Duodenal mucosa (tissue), 2 donors: ENCODE results near the gene NUMB.
A peak's percentile ranks its signal among the peaks of the same experiment; 100 is the strongest.

Experiments
- H3K27ac ChIP-seq: one replicate; pipeline ENCODE4 v1.7.0; 2013; ENCODE audit warnings: low read depth, low read length
- H3K27me3 ChIP-seq, 2 donors: one replicate each; pipeline ENCODE4 v1.7.0; 2013; ENCODE audit warnings: low read length in 2 of 2, control low read depth in 1 of 2; ENCODE audit not compliant: insufficient read depth in 2 of 2, control insufficient read depth in 1 of 2
- H3K36me3 ChIP-seq, 2 donors: one replicate each; pipeline ENCODE4 v1.7.0; 2013; ENCODE audit warnings: low read length in 2 of 2, control low read depth in 1 of 2; ENCODE audit not compliant: insufficient read depth in 2 of 2, control insufficient read depth in 1 of 2
- H3K4me1 ChIP-seq, 2 donors: one replicate each; pipeline ENCODE4 v1.7.0; 2013; ENCODE audit warnings: low read length in 2 of 2, control low read depth in 1 of 2; ENCODE audit not compliant: insufficient read depth in 2 of 2, control insufficient read depth in 1 of 2
- H3K4me3 ChIP-seq, 2 donors: one replicate each; pipeline ENCODE4 v1.7.0; 2013; ENCODE audit warnings: low read length in 2 of 2, low read depth in 1 of 2
- H3K9ac ChIP-seq, 2 donors: one replicate each; pipeline ENCODE4 v1.7.0; 2013; ENCODE audit warnings: low read length in 2 of 2, low read depth in 1 of 2
- H3K9me3 ChIP-seq, 2 donors: one replicate each; pipeline ENCODE4 v1.7.0; 2013; ENCODE audit warnings: low read length in 2 of 2, control low read depth in 1 of 2; ENCODE audit not compliant: control insufficient read depth in 1 of 2

Gene NUMB

DNA sequence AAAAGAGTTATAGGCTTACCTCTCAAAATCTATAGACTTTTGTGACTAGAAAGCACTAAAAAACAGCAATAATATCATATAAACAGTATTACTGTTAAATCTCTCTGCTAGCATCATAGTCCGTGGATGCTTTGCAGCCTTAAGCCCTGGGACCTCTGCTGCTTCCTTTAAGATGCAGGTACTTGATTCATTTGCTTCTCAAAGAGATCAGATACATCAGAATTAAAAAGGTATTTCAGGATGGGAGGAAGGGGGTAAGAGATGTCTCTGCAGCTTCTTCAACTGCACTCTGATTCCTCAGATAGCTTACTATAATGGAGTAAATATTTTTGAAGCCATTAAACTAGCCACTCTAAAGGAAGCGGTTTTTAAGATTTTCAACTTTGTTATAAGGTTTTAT, 171.7 kb downstream of the NUMB start:
- no peak overlapping the region for H3K4me3 ChIP-seq
- no peak overlapping the region for H3K9ac ChIP-seq
- no peaks in the 10 kb centered on the region for H3K27me3 ChIP-seq
- peaks cover 0 to 4% of the 10 kb centered on the region in 2 donors for H3K4me1 ChIP-seq
- H3K9me3 ChIP-seq: no peaks in the 10 kb centered on the region
- peaks cover 39 to 40% of the 10 kb centered on the region in 2 donors for H3K36me3 ChIP-seq
- no peak overlapping the region for H3K27ac ChIP-seq

DNA sequence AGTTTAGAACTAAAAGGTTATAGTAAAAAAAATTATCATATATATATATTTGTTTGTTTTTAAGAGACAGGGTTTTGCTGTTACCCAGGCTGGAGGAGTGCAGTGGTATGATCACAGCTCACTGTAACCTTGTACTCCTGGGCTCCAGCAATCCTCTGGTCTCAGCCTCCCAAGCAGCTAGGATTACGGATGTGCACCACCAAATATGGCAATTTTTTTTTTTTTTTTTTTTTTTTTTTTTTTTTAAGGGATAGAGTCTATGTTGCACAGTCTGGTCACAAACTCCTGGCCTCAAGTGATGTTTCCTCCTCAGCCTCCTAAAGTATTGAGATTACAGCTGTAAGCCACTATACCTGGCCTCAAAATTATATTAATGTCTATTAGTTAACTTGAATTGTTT, 172.4 kb downstream of the NUMB start:
- Histone ChIP-seq H3K36me3 (peaks cover 43 to 46% of the 10 kb centered on the region in 2 donors), H3K4me3 (no peak overlapping the region), H3K4me1 (peaks cover 0 to 4% of the 10 kb centered on the region in 2 donors), H3K9me3 (no peaks in the 10 kb centered on the region), H3K27me3 (no peaks in the 10 kb centered on the region), H3K27ac (no peak overlapping the region), H3K9ac (no peak overlapping the region)

DNA sequence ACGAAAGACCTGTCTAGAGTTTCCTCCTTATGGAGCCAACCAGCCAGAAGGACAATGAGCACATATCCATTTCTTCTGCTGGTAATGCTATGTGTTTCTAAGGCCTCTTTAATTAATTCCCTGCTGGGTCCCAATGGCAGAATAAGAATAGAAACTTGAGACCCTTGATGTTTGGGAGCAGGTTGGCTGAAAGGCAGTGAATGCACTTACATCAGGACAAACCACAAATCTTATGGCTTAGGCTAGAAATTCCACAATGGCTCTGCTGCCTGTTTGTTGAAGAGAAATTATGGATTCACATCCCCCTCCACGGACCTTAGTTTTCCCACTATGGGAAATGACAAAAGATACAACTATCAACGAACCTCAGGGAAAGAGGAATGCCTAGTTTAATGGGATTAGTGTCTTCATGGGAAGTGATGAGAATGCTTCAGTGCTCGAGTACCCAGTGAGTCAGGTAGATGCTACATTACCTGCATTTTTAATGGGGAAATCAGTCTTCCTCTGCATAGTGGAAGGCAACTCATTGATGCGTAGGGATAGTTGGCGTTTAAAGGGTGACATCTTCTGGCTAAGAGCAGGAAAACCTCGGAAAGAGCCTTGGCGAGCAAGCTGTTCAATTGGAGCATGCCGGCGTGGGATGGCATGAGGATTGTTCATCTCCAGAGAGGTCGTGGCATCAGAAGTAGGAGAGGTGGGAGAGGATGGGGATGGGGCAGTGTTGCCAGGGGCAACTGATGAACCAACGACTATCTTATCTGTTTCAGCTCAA, 174.6 kb downstream of the NUMB start:
- Histone ChIP-seq H3K9ac (no peak overlapping the region), H3K4me1 (no peaks in the 10 kb centered on the region), H3K36me3 (peaks cover 52 to 61% of the 10 kb centered on the region in 2 donors), H3K4me3 (no peak overlapping the region), H3K27ac (no peak overlapping the region), H3K27me3 (no peaks in the 10 kb centered on the region), H3K9me3 (no peaks in the 10 kb centered on the region)

DNA sequence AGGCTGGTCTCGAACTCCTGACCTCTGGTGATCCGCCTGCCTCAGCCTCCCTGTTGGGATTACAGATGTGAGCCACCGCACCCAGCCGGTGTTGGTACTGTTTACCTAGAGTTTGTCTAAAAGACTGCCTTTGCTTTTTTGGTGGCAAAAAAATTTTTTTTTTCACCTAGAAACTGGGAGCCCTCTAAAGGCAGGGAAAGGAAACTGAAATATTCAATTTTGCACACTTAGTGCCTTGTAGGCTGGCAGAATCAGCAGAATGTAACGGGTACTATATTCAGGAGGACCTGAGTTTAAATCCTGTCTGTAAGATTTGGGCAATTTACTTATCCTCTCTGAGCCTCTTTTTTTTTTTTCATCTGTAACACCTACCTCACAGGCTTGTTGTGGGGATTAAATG, 177.4 kb downstream of the NUMB start:
- Histone ChIP-seq H3K4me1 (no peaks in the 10 kb centered on the region), H3K36me3 (peaks cover 61 to 72% of the 10 kb centered on the region in 2 donors), H3K9ac (no peak overlapping the region), H3K27ac (no peak overlapping the region), H3K4me3 (no peak overlapping the region), H3K27me3 (no peaks in the 10 kb centered on the region), H3K9me3 (no peaks in the 10 kb centered on the region)

DNA sequence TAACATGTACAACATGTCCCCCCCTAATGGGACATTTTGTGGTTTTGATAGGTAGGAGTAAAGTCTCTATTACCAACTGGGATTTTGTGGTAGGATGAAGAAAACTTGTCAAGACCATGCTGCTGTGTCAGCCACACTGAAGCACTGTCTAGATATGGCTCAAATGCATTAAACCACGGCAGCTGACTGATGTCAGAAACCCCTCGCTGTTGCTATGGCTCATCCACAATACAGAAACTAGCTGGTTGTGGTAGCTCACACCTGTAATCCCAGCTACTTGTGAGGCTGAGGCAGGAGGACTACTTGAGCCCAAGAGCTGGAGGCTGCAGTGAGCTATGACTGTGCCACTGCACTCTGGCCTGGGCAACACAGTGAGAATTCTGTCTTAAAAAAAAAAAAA, 181.0 kb downstream of the NUMB start:
- Histone ChIP-seq H3K36me3 (peaks cover 53 to 79% of the 10 kb centered on the region in 2 donors), H3K27ac (no peak overlapping the region)

DNA sequence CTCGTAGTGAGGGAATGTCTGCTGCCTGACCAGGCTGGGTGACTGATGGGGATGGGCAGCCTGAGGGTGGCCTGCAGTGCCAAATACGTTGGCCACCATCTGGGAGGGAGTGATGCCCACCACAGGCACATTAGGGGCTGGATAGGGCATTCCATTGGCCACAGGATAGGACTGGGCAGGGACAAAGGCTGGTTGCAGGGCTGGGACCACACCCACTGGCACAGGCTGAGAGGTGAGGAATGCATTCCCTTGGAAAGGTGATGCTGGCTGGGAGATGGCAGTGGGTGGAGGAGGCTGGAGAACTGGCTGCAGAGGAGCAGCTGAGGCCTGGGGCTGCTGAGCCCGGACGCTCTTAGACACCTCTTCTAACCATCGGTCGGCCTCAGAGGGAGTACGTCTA, 181.5 kb downstream of the NUMB start:
- Histone ChIP-seq H3K27me3 (no peaks in the 10 kb centered on the region), H3K4me3 (no peak overlapping the region), H3K9me3 (no peaks in the 10 kb centered on the region), H3K27ac (no peak overlapping the region), H3K36me3 (peaks cover 48 to 76% of the 10 kb centered on the region in 2 donors), H3K4me1 (no peaks in the 10 kb centered on the region), H3K9ac (no peak overlapping the region)

More for the DNA sequence above, 181.0 kb downstream of the NUMB start:
- H3K9ac ChIP-seq: no peak overlapping the region
- H3K9me3 ChIP-seq: no peaks in the 10 kb centered on the region
- no peaks in the 10 kb centered on the region for H3K4me1 ChIP-seq
- H3K4me3 ChIP-seq: no peak overlapping the region
- no peaks in the 10 kb centered on the region for H3K27me3 ChIP-seq

DNA sequence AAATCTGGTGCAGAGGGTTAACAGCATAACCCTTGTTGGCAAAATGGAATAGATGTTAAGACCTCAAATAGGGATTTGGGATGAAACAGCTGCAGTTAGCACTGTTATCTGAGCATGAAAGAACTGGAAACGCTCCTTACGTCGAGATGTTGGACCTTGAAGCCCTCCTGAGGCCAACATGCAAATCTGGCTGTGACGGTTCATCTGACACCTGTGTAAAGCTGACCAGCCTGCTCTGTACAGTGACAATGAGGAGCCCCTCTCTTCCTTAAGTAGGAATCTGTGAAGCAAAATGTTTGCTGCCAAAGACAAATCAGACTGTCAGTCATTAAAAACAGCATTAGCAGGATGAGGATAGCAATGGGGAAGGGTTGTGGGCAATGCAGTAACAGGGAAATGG, 184.5 kb downstream of the NUMB start:
- Histone ChIP-seq H3K9me3 (no peaks in the 10 kb centered on the region), H3K4me1 (peaks cover 4 to 6% of the 10 kb centered on the region in 2 donors), H3K36me3 (peaks cover 33 to 52% of the 10 kb centered on the region in 2 donors), H3K4me3 (no peak overlapping the region), H3K27me3 (no peaks in the 10 kb centered on the region), H3K27ac (no peak overlapping the region), H3K9ac (no peak overlapping the region)

DNA sequence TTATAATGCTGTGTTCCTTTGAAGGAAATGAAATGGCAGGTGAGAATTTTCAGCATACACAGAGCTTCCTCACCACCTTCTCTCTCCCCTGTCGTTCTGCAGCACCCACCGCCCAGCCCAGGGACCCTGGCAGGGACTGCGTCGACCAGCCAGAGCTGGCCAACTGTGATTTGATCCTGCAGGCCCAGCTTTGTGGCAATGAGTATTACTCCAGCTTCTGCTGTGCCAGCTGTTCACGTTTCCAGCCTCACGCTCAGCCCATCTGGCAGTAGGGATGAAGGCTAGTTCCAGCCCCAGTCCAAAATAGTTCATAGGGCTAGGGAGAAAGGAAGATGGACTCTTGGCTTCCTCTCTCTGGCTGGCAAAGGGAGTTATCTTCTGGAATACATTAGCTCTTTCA, 186.0 kb downstream of the NUMB start:
- Histone ChIP-seq H3K27ac (no peak overlapping the region), H3K9me3 (no peaks in the 10 kb centered on the region), H3K9ac (no peak overlapping the region), H3K27me3 (no peaks in the 10 kb centered on the region), H3K4me3 (no peak overlapping the region), H3K4me1 (peaks cover 4 to 6% of the 10 kb centered on the region in 2 donors), H3K36me3 (peaks cover 32 to 46% of the 10 kb centered on the region in 2 donors)

DNA sequence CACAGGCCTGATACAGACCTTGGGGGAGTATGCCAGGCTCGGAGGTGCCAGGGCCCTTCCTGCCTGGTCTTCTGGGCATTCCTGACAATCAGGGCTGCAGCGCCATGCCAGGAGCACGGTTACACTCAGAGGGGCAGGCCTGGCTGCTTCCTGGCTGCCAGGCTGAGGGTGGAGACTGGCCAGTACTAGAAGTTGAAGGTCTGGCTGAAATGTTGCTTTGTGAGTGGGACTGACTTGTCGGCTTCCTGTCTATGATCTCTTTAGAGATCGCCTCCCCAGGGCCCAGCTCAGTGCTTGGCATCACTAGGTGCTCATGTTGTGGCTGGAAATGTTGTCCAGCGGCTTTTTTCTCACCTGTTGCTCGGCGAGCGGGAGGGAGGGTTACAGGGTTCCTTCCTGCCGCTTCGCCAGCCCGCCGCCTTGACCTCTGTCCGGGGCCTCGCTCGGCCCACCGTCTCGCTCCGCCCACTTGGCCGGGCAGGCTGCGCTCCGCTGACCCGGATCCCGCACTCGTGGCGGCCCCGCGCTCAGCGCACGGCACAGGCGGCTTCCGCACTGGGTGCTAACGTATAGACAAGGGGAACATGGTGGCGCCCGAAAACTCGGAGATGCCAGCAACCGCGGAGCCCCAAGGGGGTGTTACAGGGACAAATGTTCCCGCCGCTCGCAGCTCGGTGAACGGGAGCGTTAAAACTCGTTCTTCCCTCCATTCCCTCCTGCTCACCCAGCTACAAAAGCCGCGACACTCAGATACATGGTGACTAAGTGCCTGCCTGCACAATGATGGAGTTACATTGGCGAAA, 188.4 kb downstream of the NUMB start:
- Histone ChIP-seq H3K27me3 (no peaks in the 10 kb centered on the region), H3K4me3 (peak overlapping the region; percentile 30 to 33), H3K4me1 (peaks cover 4 to 6% of the 10 kb centered on the region in 2 donors), H3K27ac (no peak overlapping the region), H3K9ac (peak overlapping the region in 1 of 2 donors; percentile 36), H3K9me3 (no peaks in the 10 kb centered on the region), H3K36me3 (peaks cover 16 to 21% of the 10 kb centered on the region in 2 donors)

DNA sequence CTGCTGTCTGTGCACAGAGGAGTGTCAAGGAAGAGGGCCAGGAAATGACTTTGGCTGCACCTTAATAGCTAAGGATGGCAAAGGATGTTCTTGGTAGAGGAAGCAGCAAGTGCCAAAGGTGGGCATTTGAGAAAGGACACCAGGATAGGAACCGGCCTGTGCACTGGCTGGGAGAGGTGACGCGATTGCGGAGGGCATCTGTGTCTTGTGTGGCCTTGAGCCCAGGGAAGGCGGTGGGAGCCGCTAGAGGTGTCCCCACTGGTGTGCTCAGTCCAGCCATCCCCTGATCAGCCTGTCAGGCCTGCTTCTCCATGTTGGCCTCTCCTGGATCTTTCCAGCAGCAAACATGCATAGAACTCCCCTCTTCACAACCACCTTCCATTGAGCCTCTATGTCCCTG, 190.9 kb downstream of the NUMB start:
- H3K27me3 ChIP-seq: no peaks in the 10 kb centered on the region
- H3K36me3 ChIP-seq: peaks cover 0 to 3% of the 10 kb centered on the region in 2 donors
- no peak overlapping the region for H3K4me3 ChIP-seq

More for the DNA sequence above, 190.9 kb downstream of the NUMB start:
- no peak overlapping the region for H3K27ac ChIP-seq
- H3K9ac ChIP-seq: no peak overlapping the region
- peaks cover 4 to 6% of the 10 kb centered on the region in 2 donors for H3K4me1 ChIP-seq
- H3K9me3 ChIP-seq: no peaks in the 10 kb centered on the region
